HS-5 (cell line): Measurements from ENCODE around the gene IQSEC1.
"Not testable (repeated sequence)": the region's sequence is repeated elsewhere in the genome, so short reads cannot be mapped to it uniquely, and the experiment has no call there.

Experiments used
- DNase-seq: peaks from one replicate; pipeline ENCODE4 v3.0.0-alpha.2; 2012; ENCODE audit warnings: low read depth

Gene IQSEC1

DNA sequence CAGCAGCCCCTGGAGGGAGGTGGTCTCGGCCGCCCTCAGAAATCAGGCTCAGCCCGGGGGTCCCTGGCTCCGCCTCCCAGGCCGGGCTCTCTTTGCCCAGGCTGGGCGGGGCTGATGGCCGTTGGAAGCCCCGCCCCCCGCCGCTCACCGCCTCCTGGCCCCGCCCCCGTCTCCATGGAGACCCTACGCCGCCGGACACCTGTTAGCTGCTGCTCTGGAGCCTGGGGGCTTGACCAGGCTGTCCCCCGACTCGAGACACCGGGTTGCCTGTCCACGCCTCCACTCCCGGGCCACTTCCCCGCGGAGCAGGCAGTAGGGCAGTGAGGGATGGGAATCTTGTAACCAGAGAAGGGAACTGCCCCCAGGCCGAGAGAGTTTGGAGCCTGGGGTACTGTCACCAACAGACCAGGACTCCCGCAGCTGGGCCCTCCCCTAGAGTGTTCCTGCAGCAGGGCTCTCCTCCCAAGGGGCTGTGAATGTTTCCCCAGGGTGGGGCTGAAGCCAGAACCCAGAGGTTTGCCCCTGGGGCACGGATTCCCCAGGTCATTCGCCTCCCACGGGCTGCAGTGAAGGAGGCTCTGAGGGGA is 204.1 kb downstream of the IQSEC1 start:
- no peak for DNase-seq

DNA sequence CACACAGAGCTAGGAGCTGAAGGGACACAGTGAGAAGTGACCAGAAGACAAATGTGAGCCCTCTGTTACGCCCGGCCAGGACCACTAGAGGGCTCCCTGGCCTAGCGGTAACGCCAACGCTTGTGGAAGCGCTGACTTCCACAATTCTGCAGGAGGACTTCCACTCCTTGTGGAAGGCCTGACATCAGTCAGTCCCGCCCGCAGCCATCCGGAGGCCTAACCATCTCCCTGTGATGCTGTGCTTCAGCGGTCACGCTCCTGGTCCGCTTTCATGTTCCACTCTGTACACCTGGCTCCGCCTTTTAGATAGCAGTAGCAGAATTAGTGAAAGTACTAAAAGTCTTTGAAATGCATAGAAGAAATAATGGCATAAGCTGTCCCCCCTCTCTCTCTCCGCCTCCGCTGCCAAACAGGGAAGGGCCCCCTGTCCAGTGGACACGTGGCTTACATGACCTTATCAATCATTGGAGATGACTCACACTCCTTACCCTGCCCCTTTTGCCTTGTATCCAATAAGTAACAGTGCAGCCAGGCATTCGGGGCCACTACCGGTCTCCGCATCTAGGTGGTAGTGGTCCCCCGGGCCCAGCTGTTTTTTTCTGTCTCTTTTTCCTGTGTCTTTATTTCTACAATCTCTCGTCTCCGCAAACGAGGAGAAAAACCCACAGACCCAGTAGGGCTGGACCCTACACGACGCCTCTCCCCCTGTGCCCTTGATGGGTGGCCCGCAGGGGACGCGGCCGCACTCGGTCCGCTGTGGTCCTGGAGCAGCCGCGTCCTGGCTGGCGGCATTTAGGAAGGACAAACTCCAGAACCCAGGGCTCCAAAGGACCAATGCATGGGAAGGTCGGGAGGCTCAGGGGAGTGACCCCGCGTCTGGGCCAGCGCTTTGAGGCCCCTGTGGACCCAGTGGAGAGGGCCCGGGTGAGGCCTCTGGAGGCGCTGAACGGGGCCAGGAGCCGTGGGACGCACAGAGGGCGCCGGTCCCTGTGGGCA is 204.9 kb downstream of the IQSEC1 start:
- peak; percentile 48 for DNase-seq

- DNase-seq = no peak
These were observed 206.4 kb downstream of the IQSEC1 start for GRCh38 chr3:12866836-12867235.

- DNase-seq = no peak
These were observed 208.0 kb downstream of the IQSEC1 start for GRCh38 chr3:12865271-12865670.

- DNase-seq = no peak
These were observed 210.8 kb downstream of the IQSEC1 start for GRCh38 chr3:12862387-12862786.

DNA sequence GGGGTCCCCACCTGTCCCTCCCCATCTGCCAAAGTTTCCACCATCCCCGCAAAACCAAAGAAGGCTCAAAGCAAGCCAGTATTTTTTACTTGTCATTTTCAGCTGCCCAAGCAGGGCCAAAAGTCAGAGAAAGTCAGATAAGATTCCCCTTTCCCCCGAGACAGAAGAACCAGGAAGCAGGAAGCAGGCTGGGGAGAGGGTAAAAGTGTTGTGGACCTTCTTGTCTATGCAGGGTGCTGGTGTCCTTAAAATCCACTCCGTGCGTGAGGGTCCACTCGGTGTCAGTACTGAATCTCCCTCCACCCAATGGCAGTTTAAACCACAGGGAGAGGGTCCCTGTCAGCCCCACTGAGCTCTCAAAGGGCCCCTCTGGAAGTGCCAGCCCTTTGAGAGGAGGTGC is 211.6 kb downstream of the IQSEC1 start:
- DNase-seq = no peak

GRCh38 chr3:12859840-12860239 is 213.4 kb downstream of the IQSEC1 start:
- no peak for DNase-seq

GRCh38 chr3:12856626-12857025 is 216.6 kb downstream of the IQSEC1 start:
- DNase-seq = no peak

- no peak for DNase-seq
These were observed 218.7 kb downstream of the IQSEC1 start for GRCh38 chr3:12854565-12854964.

- not testable (repeated sequence) for DNase-seq
These were observed 219.4 kb downstream of the IQSEC1 start for GRCh38 chr3:12853847-12854246.

DNA sequence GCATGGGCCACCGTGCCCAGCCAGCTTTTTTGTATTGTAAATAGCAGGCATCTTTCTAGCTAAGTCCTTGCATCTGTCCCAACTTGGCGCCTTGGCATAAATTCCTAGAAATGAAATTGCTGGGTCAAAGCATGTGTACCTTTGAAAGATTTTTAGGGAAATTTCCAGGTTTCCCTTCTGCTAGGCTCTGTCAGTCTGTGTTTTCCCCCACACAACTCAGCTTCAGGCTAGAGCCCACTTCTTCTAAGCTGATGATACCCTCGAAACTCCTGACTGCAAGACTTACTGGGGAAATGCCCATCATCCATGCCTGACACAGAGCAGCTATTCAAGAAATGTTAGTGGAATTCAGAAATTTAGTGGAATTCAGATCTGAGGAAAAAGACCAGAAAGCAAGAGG is 221.0 kb downstream of the IQSEC1 start:
- DNase-seq = no peak
